LoVo (cell line): ENCODE measurements around the gene NOL9.

Experiments used
- DNase-seq: peaks from one replicate; pipeline ENCODE4 v3.0.0-alpha.2; 2016; ENCODE audit warnings: low spot score

The NOL9 gene

DNA sequence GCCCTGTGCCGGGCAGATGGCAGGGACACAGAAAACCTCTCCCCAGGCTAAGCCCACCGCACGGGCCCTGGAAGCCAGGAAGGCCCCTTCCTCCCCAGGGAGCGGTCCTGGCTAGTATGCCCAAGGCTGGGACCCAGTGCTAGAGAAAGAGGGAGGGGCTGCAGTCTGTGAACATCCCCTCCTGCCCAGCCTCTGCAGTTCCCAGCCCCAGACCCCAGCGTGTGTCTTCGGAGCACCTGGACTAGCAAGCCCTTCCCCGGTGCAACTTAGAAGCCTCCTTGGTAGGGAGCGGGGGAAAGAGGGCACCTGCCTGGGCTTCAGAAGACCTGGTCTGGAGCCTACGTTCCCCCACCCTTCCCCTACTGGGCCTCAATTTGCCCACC is 64.9 kb downstream of the NOL9 start:
- DNase-seq: no peak

GRCh38 chr1:6488602-6489382 is 65.5 kb downstream of the NOL9 start:
- peak; percentile 64 for DNase-seq

DNA sequence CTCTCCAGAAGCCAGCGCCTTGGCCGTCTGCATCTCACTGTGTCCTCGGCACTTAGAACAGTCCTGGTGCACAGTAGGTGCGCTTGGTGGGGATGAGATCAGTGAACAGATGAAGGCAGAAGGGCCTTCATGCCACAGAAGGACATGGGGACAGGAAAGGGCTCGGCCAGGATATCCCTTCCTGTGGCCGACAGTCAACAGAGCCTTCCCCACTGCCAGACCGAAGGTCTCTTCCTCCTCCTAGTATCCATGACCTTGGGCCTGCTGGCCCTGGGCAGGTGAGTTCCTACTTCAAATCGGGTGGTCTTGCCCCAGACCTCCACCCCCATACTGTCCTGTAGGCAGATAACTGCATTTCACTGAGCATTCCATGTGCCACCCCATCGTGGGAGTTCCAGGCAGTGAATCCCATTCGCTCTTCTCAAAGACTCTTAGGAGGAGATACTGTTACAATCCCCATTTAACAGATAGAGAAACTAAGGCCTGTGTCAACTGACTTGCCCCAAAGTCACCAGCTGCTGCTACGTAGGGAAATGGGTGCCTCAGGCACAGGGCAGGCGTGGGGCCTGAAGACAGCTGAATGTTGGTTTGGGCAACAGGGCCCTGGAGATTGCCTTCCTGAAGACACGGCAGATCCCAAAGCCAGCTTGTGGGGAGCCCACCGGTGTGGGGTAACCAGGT is 66.4 kb downstream of the NOL9 start:
- no peak for DNase-seq

GRCh38 chr1:6486433-6487011 is 67.8 kb downstream of the NOL9 start:
- peak; percentile 54 for DNase-seq

GRCh38 chr1:6485168-6486101 is 68.9 kb downstream of the NOL9 start:
- DNase-seq: no peak

DNA sequence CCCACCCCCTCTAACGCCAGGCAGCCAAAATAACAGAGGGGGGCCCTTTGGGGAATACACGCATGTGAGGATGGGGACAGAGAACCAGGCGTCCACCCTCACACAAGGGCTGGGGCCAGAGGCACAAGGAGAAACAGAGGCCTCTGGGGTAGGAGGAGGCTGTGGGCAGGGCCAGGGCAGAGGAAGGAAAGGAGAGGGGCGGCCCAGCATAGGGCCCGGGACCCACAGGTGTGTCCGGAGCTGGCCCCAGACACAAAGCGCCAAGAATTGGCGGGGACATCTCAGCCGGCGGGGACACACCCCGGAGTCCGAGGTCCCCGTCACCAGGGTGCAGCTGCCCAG is 69.5 kb downstream of the NOL9 start:
- DNase-seq: no peak

DNA sequence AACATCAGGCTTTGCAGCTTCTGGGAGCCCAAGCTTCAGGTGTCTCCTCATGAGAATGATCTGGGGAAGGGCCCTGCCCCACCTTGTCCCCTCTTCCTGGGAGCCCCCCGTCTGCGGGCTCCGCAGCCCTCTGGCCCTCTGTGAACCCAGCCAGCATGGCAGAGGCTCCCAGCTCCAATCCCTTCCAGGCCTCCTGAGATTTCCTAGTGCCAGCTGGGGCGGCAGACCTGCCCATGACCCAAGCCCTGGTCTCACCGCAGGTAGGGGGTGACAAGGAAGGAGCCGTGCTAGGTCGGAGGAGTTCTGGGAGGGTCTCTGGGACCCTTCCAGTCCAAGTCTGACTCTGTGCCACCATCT is 70.6 kb downstream of the NOL9 start:
- no peak for DNase-seq

DNA sequence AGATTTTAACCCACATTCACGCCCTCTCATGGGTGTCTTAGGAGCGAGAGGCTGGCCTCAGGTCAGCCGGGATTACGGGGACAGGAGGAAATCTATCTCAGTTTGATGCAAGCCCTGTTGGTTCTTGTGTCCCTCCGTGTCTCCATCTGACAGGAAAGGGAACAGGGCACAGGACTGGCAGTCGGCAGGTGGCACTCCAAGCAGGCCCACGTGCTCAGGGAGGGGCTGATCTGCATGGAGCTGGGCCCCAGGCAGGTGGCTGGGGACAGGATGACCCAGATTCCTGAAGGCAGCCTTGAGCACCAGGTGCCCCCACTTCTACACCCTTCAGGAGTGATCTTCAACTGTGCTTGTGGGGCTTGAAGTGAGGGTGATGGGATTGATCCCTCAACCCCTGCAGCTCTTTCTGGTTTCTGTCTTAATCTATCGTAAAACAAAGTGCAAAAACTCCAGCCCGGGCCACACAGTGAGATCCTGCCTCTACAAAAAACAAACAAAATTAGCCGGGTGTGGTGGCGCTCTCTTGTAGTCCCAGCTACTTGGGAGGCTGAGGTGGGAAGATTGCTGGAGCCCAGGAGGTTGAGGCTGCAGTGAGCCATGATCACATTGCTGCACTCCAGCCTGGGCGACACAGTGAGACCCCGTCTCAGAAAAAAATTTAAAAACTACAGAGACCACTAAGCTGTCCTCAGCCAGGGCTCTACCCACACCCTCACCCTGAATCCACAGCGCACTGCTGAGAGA is 71.1 kb downstream of the NOL9 start:
- DNase-seq: no peak

GRCh38 chr1:6481820-6482219 is 72.5 kb downstream of the NOL9 start:
- no peak for DNase-seq

DNA sequence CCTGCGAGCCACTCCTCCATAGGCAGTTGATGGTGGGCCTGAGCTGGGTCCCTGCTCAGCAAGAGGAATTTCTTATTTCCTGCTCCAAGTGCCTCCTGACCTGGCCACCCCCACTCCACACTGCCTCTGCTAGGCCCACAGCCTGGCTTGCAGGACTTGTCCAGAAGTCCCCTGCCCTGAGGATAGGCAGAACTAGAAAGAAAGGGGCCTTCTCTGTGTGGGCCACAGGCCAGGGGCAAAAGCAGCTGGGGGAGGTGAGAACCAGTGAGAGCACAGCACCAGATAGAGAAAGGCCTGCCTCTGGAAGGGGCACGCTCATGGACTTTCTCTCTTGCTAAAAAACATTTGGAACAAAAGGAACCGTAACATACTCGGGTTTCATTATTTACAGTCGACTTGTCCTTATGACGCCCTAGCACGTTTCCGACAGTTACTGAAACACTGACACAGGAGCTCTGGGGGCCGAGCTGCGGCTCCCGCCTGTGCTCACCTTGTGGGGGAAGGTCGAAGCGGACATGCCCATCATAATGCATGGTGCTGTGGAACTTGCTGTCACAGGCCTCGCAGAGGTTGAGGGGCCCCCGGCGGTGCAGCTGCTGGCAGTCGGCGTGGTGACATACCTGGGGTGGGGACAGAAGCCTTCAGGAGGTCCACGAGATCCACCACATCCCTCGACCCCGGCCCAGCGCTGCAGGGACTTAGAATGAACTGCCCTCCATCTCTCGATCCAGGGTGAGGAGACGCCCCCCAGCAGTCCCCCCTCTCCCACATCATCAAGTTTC is 77.1 kb downstream of the NOL9 start:
- DNase-seq: no peak

DNA sequence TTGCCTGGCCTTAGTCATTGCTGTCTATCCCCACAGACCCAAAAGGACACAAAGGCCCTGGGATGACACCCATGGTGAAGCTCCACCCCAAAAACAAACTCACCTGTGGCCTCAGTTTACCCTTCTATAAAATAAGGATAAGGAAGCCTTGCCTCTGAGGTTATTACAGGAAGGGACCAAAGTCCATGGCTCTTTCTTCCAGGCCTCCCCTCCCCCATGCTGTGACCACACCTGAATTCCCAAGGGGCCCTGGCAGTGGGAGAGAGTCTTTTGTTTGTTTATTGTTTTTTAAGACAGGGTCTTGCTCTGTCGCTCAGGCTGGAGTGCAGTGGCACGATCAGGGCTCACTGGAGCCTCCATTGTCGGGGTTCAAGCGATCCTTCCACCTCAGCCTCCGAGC is 77.8 kb downstream of the NOL9 start:
- DNase-seq: peak; percentile 68

DNA sequence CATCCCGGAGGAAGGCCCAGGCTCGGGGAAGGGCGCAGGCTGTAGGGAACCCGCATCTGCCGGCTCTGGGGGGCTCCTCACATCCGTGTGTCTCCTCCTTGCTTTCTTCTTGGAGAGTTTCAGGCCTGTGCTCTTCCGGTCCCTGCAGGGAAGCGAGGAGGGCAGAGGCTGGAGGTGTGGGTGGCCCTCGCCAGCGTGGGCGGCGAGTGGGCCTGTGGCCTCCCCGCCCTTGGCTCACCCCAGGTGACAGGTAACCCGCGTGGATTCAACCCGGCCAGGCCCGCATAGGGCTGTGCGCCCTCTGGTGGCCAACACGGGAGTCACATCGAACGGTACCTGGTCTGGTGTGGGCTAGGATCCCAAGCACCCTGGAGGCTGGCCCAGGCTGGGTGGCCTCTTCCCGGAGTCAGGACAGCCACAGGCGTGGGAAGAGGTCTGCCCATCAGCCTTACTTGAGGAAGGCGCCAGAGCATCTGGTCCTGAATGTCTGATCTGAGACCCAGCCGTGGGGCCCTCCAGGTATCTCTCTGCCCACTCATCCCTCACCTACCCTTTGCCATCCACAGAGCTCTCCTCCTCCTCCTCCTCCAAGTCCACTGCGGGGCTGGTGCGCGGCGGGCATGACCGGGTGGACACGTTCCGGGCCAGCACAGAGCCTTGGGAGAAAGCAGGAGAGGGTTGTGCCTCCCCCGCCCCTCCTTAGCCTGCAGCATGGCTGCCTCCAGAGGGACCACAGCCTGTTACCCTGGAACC is 78.8 kb downstream of the NOL9 start:
- DNase-seq: peak; percentile 44

- DNase-seq: no peak
Observed at GRCh38 chr1:6474815-6475282, 79.5 kb downstream of the NOL9 start.

DNA sequence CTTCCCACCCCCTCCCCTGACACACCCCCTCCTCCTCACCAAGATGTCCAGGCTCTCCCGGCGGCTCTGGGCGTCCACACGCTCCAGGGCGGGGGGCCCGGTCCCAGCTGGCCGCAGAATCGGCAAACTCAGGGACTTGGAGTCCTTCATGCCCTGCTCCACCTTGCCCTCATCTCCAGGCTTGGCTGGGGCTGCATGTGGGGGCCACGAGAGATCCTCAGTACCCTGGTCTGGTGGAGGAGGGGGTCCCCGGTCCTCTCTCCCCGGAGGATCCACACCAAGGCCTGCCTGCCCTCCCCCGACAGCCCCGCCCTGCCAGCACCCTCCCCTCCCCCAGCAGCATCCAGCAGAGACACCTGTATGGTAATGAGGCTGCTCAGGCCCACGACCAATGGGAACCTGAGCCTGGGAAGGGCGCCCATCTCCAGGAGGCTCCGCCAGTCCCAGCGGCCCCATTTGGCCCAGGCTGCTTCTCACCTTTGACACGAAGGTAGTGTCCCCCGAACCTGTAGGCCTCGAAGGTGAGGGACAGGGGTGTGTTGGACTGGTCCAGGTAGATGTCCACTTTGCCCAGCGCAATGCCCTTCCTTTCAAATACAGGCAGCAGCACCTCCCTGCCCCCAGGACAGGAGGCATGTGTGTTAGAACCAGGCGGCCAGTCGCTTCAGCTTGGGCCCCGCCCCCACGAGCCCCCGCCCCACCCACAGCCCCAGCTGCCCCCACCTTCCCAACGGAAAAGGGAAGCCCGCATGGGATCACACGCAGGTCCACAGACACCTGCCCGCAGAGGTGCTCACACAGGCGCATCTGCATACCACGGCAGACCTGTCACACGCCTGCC is 80.1 kb downstream of the NOL9 start:
- no peak for DNase-seq

DNA sequence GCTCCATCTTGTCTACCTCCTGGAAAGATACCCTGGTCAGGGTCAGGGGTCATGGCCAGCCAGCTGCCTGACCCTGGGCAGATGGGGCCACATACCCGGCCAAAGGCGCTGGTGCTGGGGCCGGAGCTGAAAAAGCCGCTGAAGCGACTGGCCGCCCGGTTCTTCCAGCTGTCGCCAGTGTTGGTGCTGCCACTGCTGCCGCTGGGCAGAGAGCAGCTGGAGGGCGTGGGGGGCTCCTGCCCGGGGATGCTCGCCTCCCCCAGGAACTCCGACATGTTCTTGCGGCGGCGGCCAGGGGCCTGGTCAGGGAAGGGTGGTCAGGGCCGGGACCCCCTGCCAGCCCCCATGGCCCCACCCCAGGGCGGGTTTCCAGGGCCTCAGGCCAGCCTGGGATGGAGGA is 81.2 kb downstream of the NOL9 start:
- DNase-seq: no peak

GRCh38 chr1:6472391-6472790 is 81.9 kb downstream of the NOL9 start:
- no peak for DNase-seq

- DNase-seq: peak; percentile 70
Observed at GRCh38 chr1:6471970-6472368, 82.3 kb downstream of the NOL9 start.
